Right ventricle myocardium inferior (tissue), 1 donor: ENCODE data around the gene OLA1. TPM values are rescaled to one million over a fixed set of nuclear protein-coding genes. Genes with fewer than 3 reads are reported as not detected.

Experiments used
- ATAC-seq: fragments of 200-7000 bp; cut with Tn5 transposase; one replicate; pipeline ENCODE4 v1.9.1; 2020; ENCODE audit warnings: mild to moderate bottlenecking, moderate library complexity
- DNase-seq: peaks from one replicate; pipeline ENCODE4 v3.0.0; 2021; ENCODE audit errors: missing footprints
- intact Hi-C: fragments of 100-400 bp; cut with DNase I; formaldehyde crosslinking; loops from one replicate; pipeline ENCODE4 v1.11.0; 2022
- total RNA-seq: library from RNA; stranded (reverse); fragmentation: NEBNext Ultra II Directional; extraction: Animal tissue kit (Norgen Biotek cat#: 25700); gene quantifications from one replicate; pipeline ENCODE4 v1.2.1, GENCODE V29; 2021
- donor health status: DM: no; HTN: yes; CAD: no; lungs with severe emphysema.

The OLA1 gene
- total RNA-seq, 1 donor from 2014 or later = 75.5 TPM

- ATAC-seq (no peak), DNase-seq (no peak)
- intact Hi-C loops = no loop called here
These were observed 162.6 kb downstream of the OLA1 start for GRCh38 chr2:174085781-174086180.

DNA sequence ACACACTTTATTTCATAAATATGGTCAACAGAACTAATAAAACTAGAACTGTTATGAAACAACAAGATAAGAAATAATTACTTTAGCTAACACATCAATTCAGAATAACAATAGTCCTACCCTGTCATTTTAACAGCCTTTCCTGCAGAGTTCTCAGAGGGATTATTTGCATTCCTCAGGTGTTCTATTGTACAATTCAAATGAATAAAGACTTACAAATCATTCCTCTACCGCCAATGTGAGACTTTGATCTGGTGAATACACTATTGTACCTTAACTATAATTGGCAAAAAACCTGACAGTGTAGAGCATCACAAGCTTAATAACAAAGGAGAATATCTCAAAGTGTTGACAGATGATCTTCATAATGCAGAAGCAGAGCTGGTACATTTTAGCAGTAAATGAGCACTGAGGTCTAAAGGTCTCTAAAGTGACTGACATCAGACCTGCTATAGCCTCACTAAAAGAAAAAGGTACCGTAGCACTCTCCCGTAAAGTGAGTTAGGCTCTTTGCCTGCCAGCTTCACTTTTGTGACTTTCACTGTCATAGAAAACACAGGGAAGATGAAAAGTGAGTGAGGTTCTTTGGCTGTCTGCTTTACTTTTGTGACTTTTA is 164.4 kb downstream of the OLA1 start:
- DNase-seq = no peak
- no peak for ATAC-seq
- intact Hi-C loops = no loop called here

GRCh38 chr2:174080672-174081121 is 167.6 kb downstream of the OLA1 start:
- intact Hi-C loops = no loop called here
- DNase-seq = no peak
- ATAC-seq = no peak

- no peak for ATAC-seq
- intact Hi-C loops = no loop called here
- no peak for DNase-seq
These were observed 170.1 kb downstream of the OLA1 start for GRCh38 chr2:174078275-174078674.

DNA sequence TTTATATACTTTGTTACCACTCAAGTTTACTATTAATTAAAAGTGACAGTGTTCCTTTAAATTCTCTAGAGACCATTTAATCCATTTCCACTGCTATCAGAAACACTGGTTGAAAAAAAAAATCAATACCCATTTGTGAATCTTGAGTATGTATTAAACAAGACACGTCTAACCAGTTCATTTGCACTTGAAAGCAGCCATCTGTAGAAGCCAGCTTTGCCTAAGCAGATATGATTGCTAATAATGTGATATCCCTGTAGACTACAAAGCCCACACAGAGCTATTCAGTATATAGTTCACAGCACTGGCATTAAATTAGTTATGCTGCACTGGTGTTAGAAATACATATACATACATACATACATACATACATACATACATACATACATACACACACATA is 171.4 kb downstream of the OLA1 start:
- intact Hi-C loops = no loop called here
- no peak for DNase-seq
- ATAC-seq = no peak

GRCh38 chr2:174076040-174076439 is 172.3 kb downstream of the OLA1 start:
- no peak for DNase-seq
- intact Hi-C loops = no loop called here
- no peak for ATAC-seq

DNA sequence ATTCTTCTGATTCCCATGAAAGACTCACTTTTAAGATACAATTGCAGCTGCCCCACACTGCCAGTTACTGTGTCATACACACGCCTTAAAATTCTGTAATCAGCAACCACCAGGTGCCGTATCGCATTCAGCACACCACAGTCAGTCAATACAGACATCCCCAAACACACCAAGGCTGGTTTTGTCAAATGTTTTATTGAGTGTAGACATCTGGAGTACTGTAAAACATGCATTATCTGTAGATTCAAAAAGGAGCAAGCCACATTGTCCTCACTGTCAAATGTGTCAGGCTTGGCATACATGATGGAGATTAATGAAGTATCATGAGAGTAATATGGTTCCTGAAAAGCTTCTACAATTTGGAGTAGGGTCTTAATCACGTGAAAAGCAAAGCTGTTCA is 173.5 kb downstream of the OLA1 start:
- ATAC-seq (no peak), DNase-seq (no peak)
- intact Hi-C loops = no loop called here

DNA sequence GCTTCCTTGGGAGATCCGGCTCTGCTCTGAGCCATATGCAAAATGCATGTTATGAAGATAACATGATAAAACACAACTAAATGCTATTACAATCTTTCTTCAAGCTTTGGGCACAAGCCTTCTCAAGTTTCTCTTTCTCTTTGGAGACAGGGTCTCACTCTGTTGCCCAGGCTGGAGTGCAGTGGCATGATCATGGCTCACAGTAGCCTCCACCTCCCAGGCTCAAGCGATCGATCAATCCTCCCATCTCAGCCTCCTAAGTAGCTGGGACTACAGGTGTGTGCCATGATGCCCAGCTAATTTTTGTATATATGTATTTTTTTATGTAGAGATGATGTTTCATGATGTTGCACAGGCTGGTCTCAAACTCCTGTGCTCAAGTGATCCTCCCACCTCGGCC is 175.5 kb downstream of the OLA1 start:
- intact Hi-C loops = no loop called here
- no peak for ATAC-seq
- DNase-seq = no peak

DNA sequence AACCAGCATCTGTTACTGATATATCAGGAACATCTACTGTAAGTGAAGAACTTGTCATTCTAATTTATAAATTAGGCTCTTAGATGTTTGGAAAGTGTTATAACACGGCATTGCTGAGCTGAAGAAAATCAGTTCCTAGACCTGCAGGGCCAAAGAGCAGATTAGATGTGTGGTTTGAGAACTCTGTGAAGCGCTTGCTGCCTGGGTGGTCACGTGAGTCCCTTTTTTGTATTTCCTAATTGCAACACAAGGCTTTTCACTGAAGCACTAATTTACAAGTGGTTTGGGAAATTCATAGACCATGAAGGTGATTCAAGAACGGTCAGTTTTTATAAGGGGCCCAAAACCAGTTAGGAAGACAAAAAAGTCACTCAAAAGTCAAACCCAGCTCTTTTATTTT is 176.3 kb downstream of the OLA1 start:
- ATAC-seq = no peak
- DNase-seq = no peak
- intact Hi-C loops = no loop called here

DNA sequence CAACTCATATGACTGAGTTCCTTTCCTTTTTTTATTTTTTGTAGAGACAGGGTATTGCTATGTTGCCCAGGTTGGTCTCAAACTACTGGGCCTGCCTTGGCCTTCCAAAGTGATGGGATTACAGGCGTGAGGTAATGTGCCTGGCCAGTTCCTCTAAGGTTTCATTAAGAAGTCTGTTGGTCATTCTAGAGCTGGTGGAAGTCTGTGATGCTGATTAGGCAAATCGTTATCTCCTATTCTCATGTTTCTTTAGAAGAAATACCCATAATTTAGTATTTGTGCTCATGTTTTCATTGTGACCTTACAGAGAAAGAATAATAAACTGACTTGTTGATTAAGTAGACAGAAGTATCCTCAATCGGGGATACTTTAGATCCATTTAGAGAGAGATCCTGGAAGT is 177.0 kb downstream of the OLA1 start:
- intact Hi-C loops = no loop called here
- no peak for ATAC-seq

GRCh38 chr2:174070281-174070680 is 178.1 kb downstream of the OLA1 start:
- intact Hi-C loops = no loop called here
- no peak for ATAC-seq

More for the DNA sequence above, 177.0 kb downstream of the OLA1 start:
- DNase-seq = no peak

GRCh38 chr2:174067815-174068214 is 180.5 kb downstream of the OLA1 start:
- intact Hi-C loops = no loop called here
- no peak for DNase-seq
- no peak for ATAC-seq

More at GRCh38 chr2:174070281-174070680, 178.1 kb downstream of the OLA1 start:
- no peak for DNase-seq

- intact Hi-C loops = no loop called here
- ATAC-seq (no peak), DNase-seq (no peak)
These were observed 181.5 kb downstream of the OLA1 start for GRCh38 chr2:174066871-174067270.

DNA sequence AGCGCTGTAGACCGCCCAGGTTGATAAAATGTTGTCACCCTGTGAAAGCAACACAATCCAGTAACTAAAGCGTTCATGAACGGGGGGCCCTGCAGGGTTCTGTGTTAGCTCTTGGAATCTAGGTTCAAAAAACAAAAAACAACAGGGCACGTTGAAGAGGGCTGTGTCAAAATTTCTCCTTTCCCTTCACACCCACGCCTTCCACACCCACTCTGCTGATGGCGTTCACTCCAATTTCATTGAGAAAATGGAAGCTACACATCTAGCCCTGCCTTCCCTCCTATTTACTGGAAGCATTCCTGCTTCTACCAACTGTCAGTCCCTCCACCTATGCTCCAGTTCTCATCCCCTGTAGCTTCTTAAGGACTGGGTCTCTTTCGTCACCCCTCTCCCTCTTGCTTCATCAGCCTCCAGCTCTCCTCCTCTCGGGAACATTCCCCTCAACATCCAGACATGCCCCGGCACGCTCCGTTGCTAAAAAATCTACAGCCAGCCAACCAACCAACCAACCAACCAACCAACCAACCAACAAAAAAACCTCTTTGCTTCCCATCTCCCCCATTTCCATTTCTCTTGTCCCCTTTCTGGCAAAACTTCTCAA is 184.7 kb downstream of the OLA1 start:
- DNase-seq (no peak), ATAC-seq (no peak)
- intact Hi-C loops = no loop called here

DNA sequence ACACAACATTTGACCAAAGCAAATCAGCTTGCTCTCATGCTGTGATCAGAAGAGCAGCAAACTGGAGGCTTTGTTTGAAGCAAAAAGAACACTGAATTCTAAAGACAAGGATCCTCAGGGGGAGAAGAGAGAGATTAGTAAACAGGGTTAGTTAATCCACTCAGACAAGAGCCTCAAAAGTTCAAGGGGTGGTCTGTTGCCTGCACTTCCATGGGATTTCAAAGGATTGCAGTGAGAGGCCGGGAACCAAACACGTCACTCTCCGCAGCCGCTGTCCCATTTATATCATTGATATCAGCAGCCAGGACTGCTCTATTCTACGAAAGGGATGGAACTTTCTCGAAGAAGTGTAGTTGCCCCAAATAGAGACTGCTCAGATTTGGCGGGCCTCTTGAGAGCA is 185.4 kb downstream of the OLA1 start:
- intact Hi-C loops = no loop called here
- ATAC-seq (peak; percentile 63), DNase-seq (no peak)

DNA sequence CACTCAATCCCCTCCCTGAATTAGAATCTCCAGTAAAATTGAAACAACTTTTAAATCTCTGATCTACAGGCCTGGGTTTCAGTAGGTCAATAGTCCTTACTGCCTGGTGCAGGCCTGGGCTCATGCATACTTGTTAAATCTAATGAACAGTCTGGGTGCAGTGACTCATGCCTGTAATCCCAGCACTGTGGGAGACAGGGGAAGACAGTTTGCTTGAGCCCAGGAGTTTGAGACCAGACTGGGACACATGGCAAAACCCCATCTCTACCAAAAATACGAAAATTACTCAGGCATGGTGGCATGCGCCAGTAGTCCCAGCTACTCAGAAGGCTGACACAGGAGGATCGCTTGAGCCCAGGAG is 188.5 kb downstream of the OLA1 start:
- DNase-seq = no peak
- intact Hi-C loops = no loop called here
- no peak for ATAC-seq

GRCh38 chr2:174059178-174059883 is 189.0 kb downstream of the OLA1 start:
- ATAC-seq (no peak), DNase-seq (no peak)
- intact Hi-C loops = no loop called here

- ATAC-seq = no peak
- intact Hi-C loops = no loop called here
- DNase-seq = no peak
These were observed 189.9 kb downstream of the OLA1 start for GRCh38 chr2:174058456-174058855.

DNA sequence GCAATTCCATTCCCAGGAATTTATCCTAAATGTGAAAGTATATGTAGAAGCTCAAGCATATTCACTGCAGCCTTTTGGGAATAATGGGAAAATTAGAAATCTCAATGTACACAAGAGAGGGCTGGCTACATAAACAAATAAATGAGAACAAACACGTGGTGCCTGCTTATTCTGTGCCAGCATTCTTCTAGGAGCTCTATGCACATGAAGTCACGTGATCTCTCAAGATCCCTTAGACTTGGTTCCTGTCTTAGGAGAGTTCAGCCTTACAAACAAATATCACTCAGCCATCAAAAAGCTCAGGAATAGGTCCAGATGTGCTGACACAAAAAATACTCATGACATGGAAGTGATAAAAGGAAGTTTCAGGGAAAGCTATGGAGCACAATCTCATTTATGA is 190.3 kb downstream of the OLA1 start:
- intact Hi-C loops = no loop called here
- ATAC-seq (no peak), DNase-seq (no peak)

DNA sequence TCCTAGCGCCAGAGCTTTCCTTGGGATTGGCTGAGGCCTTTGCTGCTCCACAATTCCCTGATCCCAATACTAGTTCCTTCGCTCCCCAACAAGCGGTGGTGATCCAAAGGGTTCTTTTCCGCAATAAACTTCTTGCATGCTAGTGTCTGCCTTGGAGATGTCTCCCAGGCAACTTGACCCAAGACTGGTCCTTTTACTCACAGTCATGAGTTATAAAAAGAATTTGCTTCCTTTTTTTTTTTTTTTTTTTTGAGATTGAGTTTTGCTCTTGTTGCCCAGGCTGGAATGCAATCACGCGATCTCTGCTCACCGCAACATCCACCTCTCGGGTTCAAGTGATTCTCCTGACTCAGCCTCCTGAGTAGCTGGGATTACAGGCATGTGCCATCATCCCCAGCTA is 193.4 kb downstream of the OLA1 start:
- DNase-seq (no peak), ATAC-seq (no peak)
- intact Hi-C loops = loop anchor here (5.0 kb wide), 1 partner anchor 473 kb away; no protein-coding TSS in a partner anchor
